DMS79 treated with DMSO at 0.1 percent for 48 hours (cell line): ENCODE results near the gene SLC1A7.
A peak's percentile ranks its signal among the peaks of the same experiment; 100 is the strongest.
"Not testable (repeated sequence)": the region's sequence is repeated elsewhere in the genome, so short reads cannot be mapped to it uniquely, and the experiment has no call there.

ENCODE experiments used
- DNase-seq: peaks from one replicate; lab custom pipeline; 2025; lab: John Stamatoyannopoulos, UW

The SLC1A7 gene

GRCh38 chr1:53142226-53142853, at the start of gene SLC1A7:
SLC1A7 (minus strand) TSS chr1:53142638; CDS start chr1:53142449, 189 bp downstream.
- no peak for DNase-seq

- no peak for DNase-seq
Measured at GRCh38 chr1:53190210-53190611, 47.8 kb upstream of the SLC1A7 start.

GRCh38 chr1:53189061-53189460, 46.6 kb upstream of the SLC1A7 start:
- DNase-seq, result no peak

GRCh38 chr1:53188099-53188498, 45.7 kb upstream of the SLC1A7 start:
- DNase-seq, result no peak

- no peak for DNase-seq
Measured at GRCh38 chr1:53187401-53187800, 45.0 kb upstream of the SLC1A7 start.

GRCh38 chr1:53186533-53186932, 44.1 kb upstream of the SLC1A7 start:
- DNase-seq, result no peak

GRCh38 chr1:53185955-53186297, 43.5 kb upstream of the SLC1A7 start:
- not testable (repeated sequence) for DNase-seq

GRCh38 chr1:53183095-53183990, 40.9 kb upstream of the SLC1A7 start:
- DNase-seq, result no peak

- no peak for DNase-seq
Measured at GRCh38 chr1:53182716-53183094, 40.3 kb upstream of the SLC1A7 start.

GRCh38 chr1:53182111-53182593, 39.7 kb upstream of the SLC1A7 start:
- peak; percentile 53 for DNase-seq

- DNase-seq, result no peak
Measured at GRCh38 chr1:53180951-53181350, 38.5 kb upstream of the SLC1A7 start.

- no peak for DNase-seq
Measured at GRCh38 chr1:53180226-53180625, 37.8 kb upstream of the SLC1A7 start.

GRCh38 chr1:53176452-53177208, 34.2 kb upstream of the SLC1A7 start:
- peak; percentile 93 for DNase-seq

- no peak for DNase-seq
Measured at GRCh38 chr1:53174971-53175913, 32.8 kb upstream of the SLC1A7 start.

- peak; percentile 47 for DNase-seq
Measured at GRCh38 chr1:53172426-53173128, 30.1 kb upstream of the SLC1A7 start.

GRCh38 chr1:53166912-53167311, 24.5 kb upstream of the SLC1A7 start:
- DNase-seq, result no peak

- no peak for DNase-seq
Measured at GRCh38 chr1:53166366-53166765, 23.9 kb upstream of the SLC1A7 start.

- DNase-seq, result no peak
Measured at GRCh38 chr1:53165408-53165961, 23.0 kb upstream of the SLC1A7 start.

- no peak for DNase-seq
Measured at GRCh38 chr1:53163291-53163768, 20.9 kb upstream of the SLC1A7 start.

- DNase-seq, result no peak
Measured at GRCh38 chr1:53162621-53163020, 20.2 kb upstream of the SLC1A7 start.
